GM19395 (cell line): Measurements from ENCODE around the gene MRGPRG.
"Not testable (repeated sequence)": the region's sequence is repeated elsewhere in the genome, so short reads cannot be mapped to it uniquely, and the experiment has no call there.

Experiments
- ATAC-seq: cut with Tn5 transposase; IDR thresholded peaks from one replicate; pipeline ENCODE4 v1.9.1; 2021; ENCODE audit warnings: mild to moderate bottlenecking, moderate library complexity; ENCODE audit not compliant: unreplicated experiment

MRGPRG gene

GRCh38 chr11:3218483-3219280, at the start of gene MRGPRG:
Gene MRGPRG, minus strand, starts transcription at chr11:3218813. Its CDS starts 0 bp downstream, at chr11:3218813.
- ATAC-seq: no peak

- not testable (repeated sequence) for ATAC-seq
These were observed 43.9 kb upstream of the MRGPRG start for GRCh38 chr11:3262548-3262947.

- not testable (repeated sequence) for ATAC-seq
These were observed 43.2 kb upstream of the MRGPRG start for GRCh38 chr11:3261831-3262230.

GRCh38 chr11:3257509-3257908, 38.9 kb upstream of the MRGPRG start:
- not testable (repeated sequence) for ATAC-seq

GRCh38 chr11:3255241-3255640, 36.6 kb upstream of the MRGPRG start:
- ATAC-seq: not testable (repeated sequence)

- ATAC-seq: not testable (repeated sequence)
These were observed 36.2 kb upstream of the MRGPRG start for GRCh38 chr11:3254773-3255172.

- ATAC-seq: no peak
These were observed 26.5 kb upstream of the MRGPRG start for GRCh38 chr11:3245071-3245470.

GRCh38 chr11:3243880-3244279, 25.3 kb upstream of the MRGPRG start:
- ATAC-seq: no peak

GRCh38 chr11:3237119-3237518, 18.5 kb upstream of the MRGPRG start:
- no peak for ATAC-seq

GRCh38 chr11:3234846-3235245, 16.2 kb upstream of the MRGPRG start:
- ATAC-seq: no peak

- no peak for ATAC-seq
These were observed 14.3 kb upstream of the MRGPRG start for GRCh38 chr11:3232956-3233355.

- ATAC-seq: no peak
These were observed 13.5 kb upstream of the MRGPRG start, which contains the start of gene MRGPRE for GRCh38 chr11:3231851-3232744. Gene MRGPRE, minus strand, starts transcription at chr11:3232417. Its CDS starts 3,618 bp downstream, at chr11:3228799.

GRCh38 chr11:3231550-3231850, 12.9 kb upstream of the MRGPRG start:
- ATAC-seq: no peak

- no peak for ATAC-seq
These were observed 12.3 kb upstream of the MRGPRG start for GRCh38 chr11:3230636-3231549.

GRCh38 chr11:3229673-3230630, 11.3 kb upstream of the MRGPRG start:
- no peak for ATAC-seq

- ATAC-seq: no peak
These were observed 9.8 kb upstream of the MRGPRG start for GRCh38 chr11:3228445-3228829.

- ATAC-seq: no peak
These were observed 9.2 kb upstream of the MRGPRG start for GRCh38 chr11:3227568-3228444.

GRCh38 chr11:3226846-3227567, 8.4 kb upstream of the MRGPRG start:
- ATAC-seq: no peak
